PC-3 (cell line): Measurements from ENCODE around the gene NPAS2. TPM values are rescaled to one million over a fixed set of nuclear protein-coding genes. Genes with fewer than 3 reads are reported as not detected.

Experiments
- ATAC-seq: fragments of 200-7000 bp; cut with Tn5 transposase; 2 replicates; pipeline ENCODE4 v1.9.1; 2020; ENCODE audit warnings: mild to moderate bottlenecking, moderate library complexity
- BruUV-seq: library from RNA; stranded (reverse); fragments of 400-500 nt; replicated peaks from 2 replicates; lab custom pipeline; 2021; lab: Mats Ljungman, UMichigan
- CTCF ChIA-PET: fragments of 300-600 bp; sonication (Branson Sonifier 250); formaldehyde crosslinking; loops from one replicate; lab custom pipeline; 2022; ENCODE audit warnings: antibody characterized with exemption; lab: Charles Lee
- POLR2A ChIA-PET: fragments of 300-600 bp; sonication (Branson Sonifier 250); formaldehyde crosslinking; loops from one replicate; lab custom pipeline; 2022; ENCODE audit warnings: antibody characterized with exemption; ENCODE audit not compliant: unreplicated experiment; lab: Charles Lee
- DNase-seq: peaks from one replicate; pipeline ENCODE4 v3.0.0-alpha.2; 2015
- H2AFZ ChIP-seq: fragments of 300-600 bp; sonication (generic); 2 replicates; pipeline ENCODE4 v1.6.0; 2016; ENCODE audit warnings: antibody characterized with exemption, low read length
- H3F3A ChIP-seq: fragments of 300-600 bp; sonication (generic); one replicate; pipeline ENCODE4 v1.6.0; 2017; ENCODE audit warnings: antibody characterized with exemption, low read length, control low read depth, mild to moderate bottlenecking; ENCODE audit not compliant: unreplicated experiment
- H3K27ac ChIP-seq: fragments of 300-600 bp; sonication (generic); 2 replicates; pipeline ENCODE4 v1.5.1; 2016; ENCODE audit warnings: mild to moderate bottlenecking, low read length
- H3K27me3 ChIP-seq: fragments of 300-600 bp; sonication (generic); 2 replicates; pipeline ENCODE4 v1.6.1; 2016; ENCODE audit warnings: low read length, mixed read lengths
- H3K36me3 ChIP-seq: fragments of 300-600 bp; sonication (generic); 2 replicates; pipeline ENCODE4 v1.6.1; 2016; ENCODE audit warnings: low read depth, mixed run types, low read length, mixed read lengths
- H3K4me1 ChIP-seq: fragments of 300-600 bp; sonication (generic); 2 replicates; pipeline ENCODE4 v1.5.1; 2016; ENCODE audit warnings: low read length; ENCODE audit not compliant: insufficient read depth
- H3K4me2 ChIP-seq: fragments of 300-600 bp; sonication (generic); 2 replicates; pipeline ENCODE4 v1.6.0; 2016; ENCODE audit warnings: low read length
- H3K4me3 ChIP-seq: fragments of 300-600 bp; sonication (generic); 2 replicates; pipeline ENCODE4 v1.5.1; 2016; ENCODE audit warnings: mild to moderate bottlenecking, low read length, mixed read lengths
- H3K79me2 ChIP-seq: fragments of 300-600 bp; sonication (generic); 2 replicates; pipeline ENCODE4 v1.6.1; 2017; ENCODE audit warnings: low read length, mixed read lengths
- H3K9ac ChIP-seq: fragments of 300-600 bp; sonication (generic); 2 replicates; pipeline ENCODE4 v1.6.0; 2016; ENCODE audit warnings: mild to moderate bottlenecking, low read length
- H3K9me2 ChIP-seq: fragments of 300-600 bp; sonication (generic); replicated peaks from 2 replicates; pipeline ENCODE4 v1.6.1; 2016; ENCODE audit warnings: mixed run types, low read length, mixed read lengths
- H3K9me3 ChIP-seq: fragments of 300-600 bp; sonication (generic); 2 replicates; pipeline ENCODE4 v1.6.1; 2016; ENCODE audit warnings: low read length, mixed read lengths
- H4K20me1 ChIP-seq: fragments of 300-600 bp; sonication (generic); 2 replicates; pipeline ENCODE4 v1.6.1; 2016; ENCODE audit warnings: low read length, mixed read lengths
- EZH2 ChIP-seq: fragments of 300-600 bp; sonication (generic); IDR thresholded peaks from one replicate; pipeline ENCODE4 v1.6.1; 2017; ENCODE audit warnings: antibody characterized with exemption, mild to moderate bottlenecking, low read length; ENCODE audit not compliant: unreplicated experiment
- EZH2phosphoT487 ChIP-seq: fragments of 300-600 bp; sonication (generic); IDR thresholded peaks from 2 replicates; pipeline ENCODE4 v1.6.1; 2018; ENCODE audit warnings: mild to moderate bottlenecking, antibody characterized with exemption, low read length, borderline replicate concordance
- intact Hi-C: fragments of 100-400 bp; cut with micrococcal nuclease; formaldehyde crosslinking; loops from 2 replicates; pipeline ENCODE4 v1.9.0; 2023
- total RNA-seq: library from RNA; depleted of rRNA; stranded (reverse); fragments of >200 nt; gene quantifications from 2 replicates; pipeline ENCODE4 v1.2.3, GENCODE V29; 2014
- TF ChIP-seq, protein P1 (sequence below): fragments of 300-600 bp; sonication (generic); conservative IDR thresholded peaks from 2 replicates; pipeline ENCODE4 v1.5.1; 2017; ENCODE audit warnings: antibody characterized with exemption, low read depth, mild to moderate bottlenecking, low read length

NPAS2 gene
- total RNA-seq, 1 experiment from 2014 or later, result 55.4 TPM

DNA sequence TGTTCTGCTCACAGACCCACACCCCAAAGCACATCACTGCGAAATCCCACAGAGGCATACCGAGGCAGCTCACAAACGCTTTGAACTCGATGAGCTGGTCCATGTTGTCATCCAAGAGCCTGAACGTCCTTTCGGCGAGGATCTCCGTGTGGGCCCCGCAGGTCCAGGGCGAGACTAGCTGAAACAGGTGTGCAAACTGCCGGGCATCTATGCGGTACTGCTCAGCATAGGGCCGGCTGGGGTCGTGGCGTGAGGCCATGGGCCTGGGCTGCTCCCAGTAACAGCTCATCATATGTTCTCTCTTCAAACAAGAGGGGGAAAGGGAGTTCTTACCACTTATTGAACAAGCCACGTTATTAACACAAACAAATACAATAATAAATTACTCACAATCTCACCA is 202.3 kb downstream of the NPAS2 start:
- Histone ChIP-seq H3K9ac (no peak overlapping the region), H3K4me3 (no peak overlapping the region), H3K79me2 (no peaks in the 10 kb centered on the region), H3K27me3 (no peaks in the 10 kb centered on the region), H3K36me3 (peaks cover 53% of the 10 kb centered on the region), H3K27ac (no peak overlapping the region), H3K9me2 (no peaks in the 10 kb centered on the region), H2AFZ (no peak overlapping the region), H3K4me1 (no peaks in the 10 kb centered on the region), H3F3A (no peaks in the 10 kb centered on the region), H3K9me3 (no peaks in the 10 kb centered on the region), H4K20me1 (no peaks in the 10 kb centered on the region), H3K4me2 (no peak overlapping the region)
- CTCF ChIA-PET, result no interaction called here
- intact Hi-C loops, result no loop called here
- POLR2A ChIA-PET, result no interaction called here
- no TSS peak for BruUV-seq
- DNase-seq (no peak), ATAC-seq (no peak)
- TF ChIP-seq EZH2phosphoT487 (no peak), EZH2 (no peak)
- TF ChIP-seq, protein P1, sequence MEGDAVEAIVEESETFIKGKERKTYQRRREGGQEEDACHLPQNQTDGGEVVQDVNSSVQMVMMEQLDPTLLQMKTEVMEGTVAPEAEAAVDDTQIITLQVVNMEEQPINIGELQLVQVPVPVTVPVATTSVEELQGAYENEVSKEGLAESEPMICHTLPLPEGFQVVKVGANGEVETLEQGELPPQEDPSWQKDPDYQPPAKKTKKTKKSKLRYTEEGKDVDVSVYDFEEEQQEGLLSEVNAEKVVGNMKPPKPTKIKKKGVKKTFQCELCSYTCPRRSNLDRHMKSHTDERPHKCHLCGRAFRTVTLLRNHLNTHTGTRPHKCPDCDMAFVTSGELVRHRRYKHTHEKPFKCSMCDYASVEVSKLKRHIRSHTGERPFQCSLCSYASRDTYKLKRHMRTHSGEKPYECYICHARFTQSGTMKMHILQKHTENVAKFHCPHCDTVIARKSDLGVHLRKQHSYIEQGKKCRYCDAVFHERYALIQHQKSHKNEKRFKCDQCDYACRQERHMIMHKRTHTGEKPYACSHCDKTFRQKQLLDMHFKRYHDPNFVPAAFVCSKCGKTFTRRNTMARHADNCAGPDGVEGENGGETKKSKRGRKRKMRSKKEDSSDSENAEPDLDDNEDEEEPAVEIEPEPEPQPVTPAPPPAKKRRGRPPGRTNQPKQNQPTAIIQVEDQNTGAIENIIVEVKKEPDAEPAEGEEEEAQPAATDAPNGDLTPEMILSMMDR, result no peak

DNA sequence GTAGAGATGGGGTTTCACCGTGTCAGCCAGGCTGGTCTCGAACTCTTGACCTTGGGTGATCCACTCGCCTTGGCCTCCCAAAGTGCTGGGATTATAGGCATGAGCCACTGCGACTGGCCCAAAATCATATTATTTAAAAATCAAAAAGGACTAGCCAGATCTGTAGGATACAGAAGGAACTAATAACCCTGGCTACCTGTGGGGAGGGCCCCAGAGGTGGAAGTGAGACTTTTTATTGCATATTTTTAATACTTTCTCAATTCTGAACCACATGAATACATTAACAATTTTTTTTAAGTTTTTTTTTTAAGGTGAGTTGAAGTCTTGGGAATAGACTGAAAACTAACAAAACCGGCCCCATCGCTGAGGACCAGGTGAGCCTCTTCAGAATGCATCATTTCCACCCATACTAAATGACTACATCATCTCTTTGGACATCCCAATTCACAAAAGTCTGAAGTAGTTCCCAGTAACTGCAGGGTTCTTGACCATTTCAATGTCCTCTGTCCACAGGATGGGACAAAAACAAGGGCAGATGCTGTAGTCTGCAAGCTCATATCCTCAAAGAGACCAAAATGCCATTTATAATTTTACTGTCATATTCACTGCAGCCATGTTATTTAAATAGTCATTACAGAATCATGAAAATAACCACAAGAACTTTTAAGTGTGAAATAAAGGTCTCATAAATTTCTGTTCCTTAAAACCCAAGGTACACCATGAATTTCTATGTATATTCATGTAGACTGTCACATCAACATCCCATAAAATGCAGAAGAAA is 203.6 kb downstream of the NPAS2 start:
- no peak overlapping the region for H3K9ac ChIP-seq
- H3K9me3 ChIP-seq, result no peaks in the 10 kb centered on the region
- POLR2A ChIA-PET, result no interaction called here
- no peaks in the 10 kb centered on the region for H4K20me1 ChIP-seq
- intact Hi-C loops, result no loop called here
- DNase-seq (no peak), ATAC-seq (no peak)
- no peak overlapping the region for H3K4me2 ChIP-seq
- TF ChIP-seq, protein P1, result no peak
- TF ChIP-seq EZH2phosphoT487 (no peak), EZH2 (no peak)
- no peak overlapping the region for H3K4me3 ChIP-seq
- CTCF ChIA-PET, result no interaction called here
- H3F3A ChIP-seq, result no peaks in the 10 kb centered on the region
- BruUV-seq, result no TSS peak
- no peaks in the 10 kb centered on the region for H3K79me2 ChIP-seq
- no peaks in the 10 kb centered on the region for H3K9me2 ChIP-seq
- H3K4me1 ChIP-seq, result no peaks in the 10 kb centered on the region
- H3K27ac ChIP-seq, result no peak overlapping the region
- H2AFZ ChIP-seq, result no peak overlapping the region
- no peaks in the 10 kb centered on the region for H3K27me3 ChIP-seq
- H3K36me3 ChIP-seq, result peaks cover 47% of the 10 kb centered on the region

DNA sequence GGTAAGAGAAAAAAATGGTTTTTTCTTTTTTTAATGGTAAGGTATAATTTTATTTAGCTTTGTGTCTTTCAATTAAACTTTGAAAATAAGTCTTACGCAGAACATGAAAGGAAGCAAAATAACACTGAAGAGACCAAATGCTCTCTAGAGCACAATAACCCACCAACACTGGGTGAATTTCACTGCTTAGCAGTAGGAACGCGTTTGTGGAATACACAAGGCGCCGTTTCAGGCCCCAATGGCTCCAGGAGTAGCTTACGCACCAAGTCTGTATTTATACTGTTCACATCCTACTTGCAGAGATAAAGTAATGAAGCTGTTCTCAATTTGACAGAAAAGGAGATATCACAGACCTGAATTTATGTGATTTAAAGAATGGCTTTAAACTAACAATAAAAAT is 205.6 kb downstream of the NPAS2 start:
- H3K9ac ChIP-seq, result no peak overlapping the region
- CTCF ChIA-PET, result no interaction called here
- H3K4me3 ChIP-seq, result no peak overlapping the region
- no peaks in the 10 kb centered on the region for H4K20me1 ChIP-seq
- no peak overlapping the region for H3K27ac ChIP-seq
- H3K9me3 ChIP-seq, result no peaks in the 10 kb centered on the region
- H3K9me2 ChIP-seq, result no peaks in the 10 kb centered on the region
- DNase-seq (no peak), ATAC-seq (no peak)
- H3K27me3 ChIP-seq, result no peaks in the 10 kb centered on the region
- intact Hi-C loops, result no loop called here
- peaks cover 40% of the 10 kb centered on the region for H3K36me3 ChIP-seq
- TF ChIP-seq, protein P1, result no peak
- no peak for TF ChIP-seq EZH2phosphoT487
- no peak for TF ChIP-seq EZH2
- no peak overlapping the region for H3K4me2 ChIP-seq
- no peaks in the 10 kb centered on the region for H3F3A ChIP-seq
- no peaks in the 10 kb centered on the region for H3K4me1 ChIP-seq
- no peaks in the 10 kb centered on the region for H3K79me2 ChIP-seq
- POLR2A ChIA-PET, result no interaction called here
- BruUV-seq, result no TSS peak
- no peak overlapping the region for H2AFZ ChIP-seq
